ENCODE data around the gene SGTA. TPM values are rescaled to one million over a fixed set of nuclear protein-coding genes. Genes with fewer than 3 reads are reported as not detected.
A peak's percentile ranks its signal among the peaks of the same experiment; 100 is the strongest.

SGTA gene
- total RNA-seq, 1 donor from 2014 or later, result 47.2 TPM

DNA sequence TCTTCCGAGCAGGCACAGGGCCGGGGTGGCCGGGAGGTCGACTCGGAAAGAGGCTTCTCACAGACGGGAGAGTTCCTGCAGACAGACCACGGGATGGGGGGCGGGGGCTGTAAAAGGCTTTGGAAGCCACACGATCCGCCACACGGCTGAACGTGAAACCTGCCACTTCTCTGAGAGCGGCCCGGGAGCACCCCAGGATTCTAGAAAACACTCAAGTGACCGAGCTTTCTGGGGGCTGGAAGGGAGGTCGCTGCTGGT, 27.7 kb downstream of the SGTA start:
- DNase-seq (ENCODE audit: low read depth), result no peak

DNA sequence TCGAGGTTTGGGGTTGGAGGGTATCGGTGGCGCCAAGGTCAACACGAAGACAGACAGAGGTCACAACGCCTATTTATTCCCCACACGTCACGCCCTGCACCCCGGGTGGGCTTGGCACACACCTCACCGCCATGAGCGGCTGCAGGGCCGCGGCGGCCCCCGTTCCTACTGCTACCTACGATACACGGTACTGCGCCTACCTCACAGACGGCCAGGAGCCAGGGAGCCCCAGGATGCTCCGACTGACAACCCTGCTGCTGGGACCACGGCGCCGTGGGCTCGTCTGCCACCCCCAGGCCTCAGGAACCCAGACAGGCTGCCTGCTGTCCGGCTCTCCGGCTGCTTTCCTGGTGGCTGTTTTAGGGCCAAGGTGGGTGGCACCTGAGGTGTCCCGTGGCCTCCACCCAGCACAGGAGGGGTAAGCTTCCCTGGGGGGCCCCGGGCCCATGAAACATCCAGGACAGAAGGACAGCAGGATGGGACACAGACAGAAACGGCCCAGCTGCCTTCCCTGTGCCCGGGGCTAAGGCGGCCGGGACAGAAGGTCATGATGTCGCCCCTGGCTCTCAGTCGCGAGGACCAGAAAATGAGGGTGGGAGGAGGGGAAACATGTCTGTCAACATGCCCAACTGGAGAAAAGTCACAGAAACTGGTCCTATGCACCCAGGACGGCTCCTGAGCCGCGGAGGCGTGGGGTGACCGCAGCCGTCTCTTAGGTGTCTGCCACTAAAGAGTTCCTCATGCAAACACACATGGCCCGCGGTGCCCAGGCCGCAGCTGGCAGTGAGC, 28.2 kb downstream of the SGTA start:
- no peak for DNase-seq (ENCODE audit: low read depth)

DNA sequence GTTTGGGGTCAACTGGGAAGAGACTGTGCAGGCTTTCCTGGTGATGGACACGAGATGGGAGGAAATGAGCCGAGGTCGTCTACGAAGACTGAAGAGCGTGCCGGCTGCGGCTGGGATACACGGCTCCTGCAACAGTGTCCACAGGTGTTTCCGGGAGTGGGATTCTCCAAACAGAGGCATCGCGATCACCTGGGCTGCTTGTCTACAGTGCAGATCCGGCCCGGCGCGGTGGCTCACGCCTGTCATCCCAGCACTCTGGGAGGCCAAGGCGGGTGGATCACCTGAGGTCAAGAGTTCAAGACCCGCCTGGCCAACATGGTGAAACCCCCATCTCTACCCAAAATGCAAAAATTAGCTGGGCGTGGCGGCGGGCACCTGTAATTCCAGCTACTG, 31.6 kb downstream of the SGTA start:
- no peak for DNase-seq (ENCODE audit: low read depth)

DNA sequence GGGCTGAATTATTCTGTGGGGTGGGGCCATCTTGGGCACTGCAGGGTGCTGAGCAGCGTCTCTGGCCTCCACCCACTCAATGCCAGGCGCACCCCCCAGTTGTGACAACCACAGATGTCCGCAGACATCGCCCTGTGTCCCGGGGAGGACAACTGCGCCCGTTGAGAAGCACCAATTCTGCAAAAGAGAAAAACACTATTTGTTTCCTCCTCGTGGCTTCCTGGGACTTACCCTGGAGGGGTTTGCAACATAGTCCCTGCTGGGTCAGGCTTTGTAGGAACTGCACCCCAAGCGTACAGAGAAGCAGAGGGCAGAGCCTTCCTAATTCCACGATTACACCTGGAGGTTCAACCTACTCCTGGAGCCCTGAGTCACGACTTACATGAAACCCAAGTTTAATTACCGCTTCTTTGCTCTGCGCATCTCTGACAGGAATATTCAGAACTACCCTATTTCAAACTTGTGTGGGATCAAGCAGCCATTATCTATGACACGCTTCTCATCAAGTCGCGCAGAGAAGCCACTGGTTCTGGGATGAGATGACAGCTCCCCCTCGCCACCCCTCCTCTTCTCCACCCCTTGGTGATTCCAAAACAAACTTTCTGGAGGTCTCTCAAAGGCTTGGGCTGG, 32.1 kb downstream of the SGTA start:
- no peak for DNase-seq (ENCODE audit: low read depth)

DNA sequence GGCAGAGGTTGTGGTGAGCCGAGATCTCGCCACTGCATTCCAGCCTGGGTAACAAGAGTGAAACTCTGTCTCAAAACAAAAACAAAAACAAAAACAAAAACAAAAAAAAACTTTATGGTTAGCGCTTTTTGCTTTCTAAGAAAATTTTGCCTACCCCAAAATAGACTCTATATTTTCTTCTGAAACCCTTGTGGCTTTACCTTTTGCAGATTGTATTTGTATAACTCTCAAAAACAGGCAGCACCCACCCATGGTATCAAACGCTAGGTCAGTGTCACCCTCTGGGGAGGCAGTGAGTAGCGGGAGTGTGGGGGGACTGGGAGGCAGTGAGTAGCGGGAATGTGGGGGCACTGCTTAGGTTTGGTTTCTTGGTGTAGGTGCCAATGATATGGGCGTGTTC, 35.7 kb downstream of the SGTA start:
- no peak for DNase-seq (ENCODE audit: low read depth)

DNA sequence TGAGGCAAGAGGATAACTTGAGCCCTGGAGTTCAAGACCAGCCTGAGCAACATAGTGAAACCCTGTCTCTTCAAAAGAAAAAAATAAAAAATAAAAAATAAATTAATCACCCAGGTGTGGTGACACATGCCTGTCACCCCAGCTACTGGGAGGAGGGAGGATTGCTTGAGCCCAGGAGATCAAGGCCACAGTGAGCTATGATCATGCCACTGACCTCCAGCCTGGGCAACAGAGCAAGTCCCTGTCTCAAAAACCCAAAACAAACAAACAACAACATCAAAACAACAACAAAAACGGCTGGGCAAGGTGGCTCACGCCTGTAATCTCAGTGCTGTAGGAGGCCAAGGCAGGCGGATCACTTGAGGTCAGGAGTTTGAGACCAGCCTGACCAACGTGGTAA, 39.0 kb downstream of the SGTA start:
- no peak for DNase-seq (ENCODE audit: low read depth)

DNA sequence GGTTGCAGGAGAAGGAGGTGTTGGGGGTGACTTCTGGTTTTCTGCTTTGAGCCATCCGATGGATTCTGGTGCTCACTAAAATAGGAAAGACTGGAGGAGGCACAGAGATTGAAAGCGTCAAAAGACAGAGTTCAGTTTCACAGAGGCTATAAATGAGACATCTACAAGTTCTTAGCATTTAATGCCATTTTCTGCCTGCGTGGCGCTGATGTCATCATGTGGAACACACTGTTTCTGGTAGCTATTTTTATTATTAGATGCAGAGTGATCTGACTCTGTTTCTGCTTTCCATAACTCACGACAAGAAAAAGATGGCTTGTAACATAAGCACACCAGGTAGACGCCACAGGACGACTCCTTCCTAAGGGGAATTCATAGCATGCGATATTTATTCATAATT, 40.0 kb downstream of the SGTA start:
- no peak for DNase-seq (ENCODE audit: low read depth)

DNA sequence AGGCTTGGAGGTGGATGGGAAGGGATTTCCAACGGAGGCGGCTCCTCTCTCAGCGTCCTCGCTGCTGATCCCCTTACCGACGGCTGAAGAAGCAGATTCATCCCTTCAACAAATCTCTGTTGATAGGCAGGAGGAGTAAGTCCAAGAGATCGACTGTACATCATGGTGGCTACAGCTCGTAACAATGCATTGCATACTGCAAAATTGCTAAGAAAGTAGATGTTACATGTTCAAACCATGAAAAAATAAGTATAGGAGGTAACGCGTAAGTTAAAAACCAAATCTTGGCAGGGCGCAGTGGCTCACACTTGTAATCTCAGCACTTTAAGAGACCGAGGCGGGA, 42.8 kb downstream of the SGTA start:
- no peak for DNase-seq (ENCODE audit: low read depth)

DNA sequence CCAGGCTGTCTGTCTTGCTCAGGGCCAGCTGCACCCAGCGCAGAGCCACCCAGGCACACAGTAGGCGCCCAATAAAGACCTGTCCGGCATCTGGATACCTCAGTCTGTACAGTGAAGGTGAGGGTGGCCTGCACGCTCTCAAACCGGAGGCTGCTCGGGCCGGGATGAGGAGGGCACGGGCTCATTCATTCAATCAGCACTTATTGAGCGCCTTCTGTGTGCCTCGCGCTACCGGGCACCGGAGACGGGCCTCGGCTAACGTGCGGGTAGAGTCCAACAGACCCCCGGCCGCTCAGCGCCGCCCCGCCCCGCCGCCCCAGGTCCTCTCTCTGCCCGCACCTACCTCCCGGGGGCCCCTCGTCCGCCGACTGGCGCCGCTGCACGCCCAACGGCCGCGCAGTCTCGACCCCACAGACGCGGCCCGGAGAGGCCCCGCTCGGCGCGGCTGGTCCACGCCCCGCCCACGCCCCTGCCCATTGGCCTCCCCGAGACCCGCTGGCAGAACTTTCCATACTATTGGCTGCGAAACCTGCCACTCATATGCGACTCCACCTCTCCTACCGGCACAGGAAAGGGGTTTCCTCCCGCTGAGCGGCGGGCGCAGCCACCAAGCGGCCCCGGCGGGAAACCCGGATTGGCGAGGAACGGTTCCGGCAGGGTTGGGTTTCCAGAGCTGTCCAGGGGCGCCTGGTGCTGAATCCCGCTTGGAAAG, 43.3 kb downstream of the SGTA start, which contains the start of gene SLC39A3:
SLC39A3 (minus strand) TSS at position 416 of the 712 bp plus-strand sequence. CDS start 2,760 bp downstream, outside the sequence.
- peak; percentile 92 for DNase-seq (ENCODE audit: low read depth)

DNA sequence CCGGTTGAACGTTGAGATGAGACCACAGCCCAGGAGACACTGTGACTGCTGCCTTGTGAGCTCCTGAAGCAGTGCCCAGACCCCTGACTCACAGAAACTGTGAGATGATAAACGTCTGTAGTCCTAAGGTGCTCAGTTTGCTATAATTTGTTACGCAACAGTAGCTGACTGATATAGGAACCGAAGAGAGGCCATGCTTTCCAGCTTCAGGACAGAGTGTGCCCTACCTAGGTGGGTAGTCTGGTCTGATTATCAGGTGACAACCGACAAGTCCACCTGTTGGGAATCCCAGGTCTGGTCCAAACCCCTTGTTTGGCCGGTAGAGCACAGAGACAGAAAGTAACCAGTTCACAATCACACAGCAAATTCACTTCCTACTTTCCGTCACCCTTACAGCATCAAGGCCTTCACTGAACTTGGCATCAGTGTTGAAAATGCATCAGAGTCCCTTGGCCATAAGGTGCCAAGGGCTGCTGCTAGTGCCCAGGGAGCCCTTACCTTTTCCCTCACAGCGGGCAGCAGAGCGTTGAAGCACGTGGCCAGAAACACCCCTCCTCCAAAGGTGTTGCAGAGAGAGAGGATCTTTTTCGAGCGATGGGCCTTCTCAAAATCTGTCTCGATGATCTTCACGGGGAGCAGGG, 46.4 kb downstream of the SGTA start:
- no peak for DNase-seq (ENCODE audit: low read depth)

DNA sequence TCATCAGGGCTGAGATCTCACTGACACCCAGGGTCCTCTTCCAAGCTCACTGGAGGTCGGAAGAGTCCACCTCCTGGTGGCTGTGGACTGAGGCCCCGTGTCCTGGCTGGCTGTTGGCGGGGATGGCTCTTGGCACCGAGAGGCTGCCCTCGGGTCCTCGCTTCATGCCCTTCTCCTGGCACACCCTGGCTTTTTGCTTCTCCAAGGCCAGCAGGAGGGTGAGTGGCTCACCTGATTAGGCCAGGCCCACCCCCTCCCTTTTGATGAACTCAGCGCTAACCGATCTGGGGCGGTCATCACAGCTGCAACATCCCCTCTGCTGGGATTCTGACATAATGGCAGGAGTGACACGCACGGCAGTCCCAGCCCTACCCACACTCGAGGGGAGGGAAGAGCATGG, 47.7 kb downstream of the SGTA start:
- no peak for DNase-seq (ENCODE audit: low read depth)

DNA sequence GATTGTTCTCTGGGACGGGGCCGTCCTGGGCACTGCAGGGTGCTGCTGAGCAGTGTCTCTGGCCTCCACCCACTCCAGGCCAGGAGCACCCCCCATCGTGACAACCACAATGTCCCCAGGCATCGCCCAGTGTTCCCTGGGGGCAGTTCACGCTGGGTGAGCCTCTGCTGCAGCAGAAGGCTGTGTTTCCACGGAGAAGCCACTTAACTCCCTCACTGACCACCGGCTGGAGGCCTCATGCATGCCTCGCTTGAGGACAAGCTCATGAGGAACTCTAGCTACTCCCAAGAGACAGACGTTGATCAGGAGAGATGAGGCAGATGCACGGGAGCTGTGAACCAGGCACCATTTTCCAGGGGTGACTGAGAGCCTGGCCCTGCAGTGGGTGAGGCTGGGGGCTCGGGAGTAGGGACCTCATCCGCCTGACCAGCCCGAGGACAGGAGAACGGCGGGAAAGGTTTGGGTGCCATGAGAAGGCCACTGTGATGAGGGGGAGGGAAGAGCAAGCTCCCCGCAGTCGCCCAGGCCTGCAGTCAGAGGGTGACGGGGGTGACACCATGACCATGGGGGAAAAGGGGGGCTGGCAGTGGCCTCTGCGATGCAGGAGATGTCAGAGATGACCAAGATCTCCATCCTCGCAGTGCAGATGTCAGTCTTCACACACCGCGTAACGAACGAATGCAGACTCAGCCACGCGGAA, 48.3 kb downstream of the SGTA start:
- no peak for DNase-seq (ENCODE audit: low read depth)

DNA sequence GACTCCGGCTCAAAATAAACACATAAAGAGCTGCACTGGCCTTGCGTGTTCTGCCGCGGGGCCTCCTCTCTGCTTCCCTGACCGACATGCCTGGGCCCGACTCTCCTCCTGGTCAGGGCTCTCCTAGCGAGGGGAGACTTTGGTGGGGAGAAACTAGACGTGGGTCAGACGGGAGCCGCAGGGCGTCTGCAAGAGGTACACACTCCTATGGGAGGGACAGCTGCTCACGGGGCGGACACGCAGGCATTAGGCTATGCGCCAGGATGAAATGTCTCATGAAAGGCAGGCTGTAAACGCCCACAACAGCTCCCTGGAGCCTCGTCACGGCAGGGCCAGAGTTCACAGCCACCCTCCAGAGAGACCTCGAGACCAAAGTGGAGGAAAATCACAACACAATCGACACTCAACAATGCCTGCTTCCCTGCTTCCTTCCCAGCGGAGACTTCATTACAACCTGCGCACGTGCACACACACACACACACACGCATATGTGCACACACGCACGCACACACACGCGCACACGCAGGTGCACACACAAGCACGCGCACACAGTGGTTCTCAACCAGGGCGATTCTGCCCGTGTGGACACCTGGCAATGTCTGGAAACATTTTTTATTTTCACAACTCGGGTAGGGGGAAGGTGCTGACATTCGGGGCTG, 49.0 kb downstream of the SGTA start:
- DNase-seq (ENCODE audit: low read depth), result no peak

DNA sequence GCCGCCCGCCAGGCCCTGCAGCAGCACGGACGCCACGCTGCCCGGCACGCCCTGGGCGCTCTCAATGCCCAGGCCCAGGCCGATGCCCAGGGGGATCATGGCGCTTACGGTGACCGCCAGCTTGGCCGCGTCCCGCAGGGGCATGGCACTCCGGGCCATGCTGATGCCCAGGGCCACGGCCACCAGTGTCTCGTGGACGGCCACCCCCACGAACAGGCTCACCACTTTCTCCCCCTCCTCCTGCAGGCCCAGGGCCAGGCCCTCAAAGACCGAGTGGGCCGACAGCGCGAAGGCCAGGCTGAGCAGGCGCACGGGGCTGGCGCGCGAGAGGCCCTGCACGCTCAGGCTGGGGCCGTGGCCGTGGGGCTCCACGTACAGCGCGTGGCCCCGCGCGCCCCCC, 50.2 kb downstream of the SGTA start:
- DNase-seq (ENCODE audit: low read depth), result no peak

DNA sequence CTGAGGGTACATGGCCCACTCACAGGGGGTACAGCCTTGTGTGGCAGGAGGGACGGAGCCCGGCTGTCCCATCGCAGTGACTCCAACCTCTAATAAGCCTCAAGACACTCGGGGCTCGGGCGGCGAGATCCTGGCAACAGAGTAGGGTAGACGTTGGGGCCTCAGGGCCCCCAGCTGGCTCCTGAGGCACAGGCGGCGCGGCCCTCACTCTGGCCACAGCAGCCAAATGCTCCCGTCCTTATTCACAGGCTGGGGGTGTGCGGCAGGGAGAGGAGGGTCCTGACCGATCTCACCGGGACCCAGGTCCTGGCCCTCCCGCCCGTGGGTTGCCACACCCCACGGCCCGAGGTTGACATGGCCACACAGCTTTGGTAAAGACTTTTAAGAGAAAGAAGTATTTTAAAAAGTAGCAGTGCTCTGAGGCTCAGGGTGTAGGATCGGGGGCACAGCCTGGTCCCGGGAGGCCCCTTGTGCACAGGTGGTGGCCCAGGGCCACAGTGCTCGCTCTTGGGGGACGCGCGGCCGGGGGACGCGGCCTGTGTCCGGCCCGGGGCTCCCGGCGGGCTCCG, 50.8 kb downstream of the SGTA start:
- DNase-seq (ENCODE audit: low read depth), result no peak

DNA sequence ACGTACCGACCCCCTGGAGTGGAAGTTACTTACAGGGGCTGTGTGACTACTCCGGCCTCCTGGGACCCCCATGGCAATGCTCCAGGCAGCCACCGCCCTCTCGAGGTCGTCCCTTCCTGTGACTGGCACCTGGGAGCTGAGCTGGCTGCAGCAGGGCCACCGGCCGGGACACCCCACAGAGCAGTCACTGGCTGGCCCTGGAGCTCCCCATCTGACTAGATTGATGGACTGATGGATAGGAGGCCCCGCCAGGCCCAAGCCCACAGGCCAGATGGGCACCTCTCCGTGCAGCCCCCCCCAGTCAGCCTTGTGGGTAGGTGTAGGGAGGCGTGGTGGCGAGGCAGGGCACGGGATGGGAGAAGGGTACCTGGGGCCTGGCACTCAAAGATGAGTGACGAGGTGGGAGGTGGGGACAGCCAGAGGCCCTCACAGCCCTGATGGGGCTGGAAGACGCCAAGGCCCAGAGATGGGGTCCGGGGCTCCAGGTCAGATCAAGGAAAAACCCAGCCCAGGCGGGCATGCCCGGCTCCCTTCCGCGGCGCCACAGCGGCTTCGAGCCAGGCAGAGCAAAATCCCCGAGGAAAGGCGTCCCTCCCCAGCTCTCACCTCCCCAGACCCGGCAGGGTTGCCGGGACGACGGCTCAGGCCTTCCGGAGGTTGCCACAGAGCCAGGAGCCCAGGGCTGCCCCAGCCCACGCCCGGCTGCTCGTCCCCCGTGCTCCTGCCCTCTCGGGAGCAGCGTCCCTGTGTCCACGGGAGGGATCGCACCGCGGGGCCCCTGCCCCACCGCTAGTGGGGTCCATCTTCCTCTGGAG, 51.7 kb downstream of the SGTA start:
- no peak for DNase-seq (ENCODE audit: low read depth)

DNA sequence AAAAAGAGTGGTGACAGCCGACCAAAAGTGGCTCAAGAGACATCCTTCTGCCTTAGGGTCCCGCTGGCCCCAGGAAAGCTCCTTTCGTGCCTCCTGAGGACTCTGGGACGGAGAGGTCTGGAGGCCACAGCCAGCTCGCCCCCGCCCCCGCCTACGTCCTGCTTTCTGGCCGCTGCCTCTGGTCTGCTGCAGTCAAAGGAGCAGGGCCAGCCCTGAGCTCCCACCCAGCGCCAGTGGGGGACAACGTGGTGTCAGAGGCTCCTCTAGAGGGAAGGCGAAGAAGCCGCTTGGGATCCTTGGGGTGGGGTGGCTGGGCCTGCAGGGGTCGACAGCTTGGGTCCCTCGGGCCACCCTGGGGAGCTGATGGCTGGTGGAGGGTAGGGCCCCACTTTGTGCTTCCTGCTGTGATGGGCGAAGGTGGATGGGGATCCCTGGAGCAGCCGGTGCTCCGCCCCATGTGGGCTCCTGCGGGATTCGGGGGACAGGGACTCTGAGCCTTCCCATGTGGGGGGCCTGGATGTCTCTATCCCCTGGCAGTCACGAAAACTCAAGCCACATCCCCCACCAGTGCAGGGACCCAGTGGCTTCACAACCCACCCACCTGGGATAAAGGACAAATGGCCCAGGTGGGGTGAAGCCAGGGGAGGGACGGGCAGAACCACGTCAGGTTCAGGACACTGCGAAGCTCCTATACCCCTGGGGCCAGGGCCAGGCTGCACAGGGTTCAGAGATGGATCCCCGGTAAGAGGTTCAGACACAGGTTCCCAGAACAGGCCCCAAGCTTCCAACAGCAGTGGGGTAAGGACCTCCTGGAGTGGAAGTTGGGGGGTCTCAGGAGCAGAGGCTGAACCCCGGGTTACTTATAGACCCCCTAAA, 52.9 kb downstream of the SGTA start:
- no peak for DNase-seq (ENCODE audit: low read depth)

DNA sequence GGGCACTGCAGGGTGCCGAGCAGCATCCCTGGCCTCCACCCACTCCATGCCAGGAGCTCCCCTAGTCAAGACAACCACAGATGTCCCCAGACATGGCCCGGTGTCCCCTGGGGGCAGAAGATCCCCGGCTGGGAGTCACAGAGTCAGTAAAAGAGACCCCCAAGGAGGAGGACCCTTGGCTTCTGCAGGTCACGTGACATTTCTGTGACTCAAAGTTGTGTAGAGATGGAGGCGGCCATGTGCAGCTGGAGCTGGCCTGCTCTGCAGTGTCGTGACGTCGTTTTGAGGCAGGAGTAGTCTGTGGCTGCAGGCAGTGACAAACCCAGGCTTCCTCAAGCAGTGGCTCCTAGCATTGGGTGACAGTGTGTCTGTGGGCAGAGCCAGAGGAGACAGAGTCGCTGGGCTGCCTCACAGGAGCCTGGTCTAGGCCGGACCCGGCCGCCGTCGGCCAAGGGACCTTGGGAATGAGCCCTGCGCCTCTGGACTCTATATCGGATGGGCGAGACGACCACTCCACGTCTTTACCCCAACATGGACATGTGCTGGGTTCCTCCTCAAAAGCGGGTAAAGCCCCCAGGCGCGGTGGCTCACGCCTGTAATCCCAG, 54.2 kb downstream of the SGTA start:
- no peak for DNase-seq (ENCODE audit: low read depth)

DNA sequence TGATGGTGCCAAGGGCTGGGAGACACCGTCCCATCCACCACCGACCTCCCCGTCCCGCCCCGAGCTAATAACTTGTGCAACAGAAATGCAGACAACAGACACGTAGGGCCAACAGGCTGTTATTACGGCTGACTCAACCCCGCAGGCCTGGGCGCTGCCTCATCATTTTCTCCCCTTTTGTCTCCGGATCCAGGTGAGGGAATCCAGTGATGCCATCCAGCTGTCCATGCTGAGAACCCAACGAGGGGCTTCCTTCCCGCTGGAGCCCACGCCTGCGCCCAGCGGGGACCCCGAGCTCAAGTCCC, 55.5 kb downstream of the SGTA start:
- DNase-seq (ENCODE audit: low read depth), result no peak

All from renal cortical epithelial cell (primary cell).